Mononuclear cell (primary cell): ENCODE results near the gene SRRM1. TPM values are rescaled to one million over a fixed set of nuclear protein-coding genes. Genes with fewer than 3 reads are reported as not detected.
"Not testable (repeated sequence)": the region's sequence is repeated elsewhere in the genome, so short reads cannot be mapped to it uniquely, and the experiment has no call there.

Experiments
- H3K27me3 ChIP-seq: 2 replicates; pipeline ENCODE4 v1.6.0; 2011; ENCODE audit warnings: low read length, control low read depth; ENCODE audit not compliant: insufficient read depth
- H3K4me1 ChIP-seq: 2 replicates; pipeline ENCODE4 v1.5.1; 2011; ENCODE audit warnings: mild to moderate bottlenecking, low read length, control low read depth; ENCODE audit not compliant: insufficient read depth
- H3K4me3 ChIP-seq: 2 replicates; pipeline ENCODE4 v1.5.1; 2011; ENCODE audit warnings: mild to moderate bottlenecking, low read length, moderate library complexity
- H3K9me3 ChIP-seq: 2 replicates; pipeline ENCODE4 v1.5.1; 2011; ENCODE audit warnings: low read depth, mild to moderate bottlenecking, control low read depth, low read length
- total RNA-seq: library from RNA; depleted of rRNA; stranded (reverse); fragments of >200 nt; gene quantifications from one replicate; pipeline ENCODE4 v1.2.3, GENCODE V29; 2012

The SRRM1 gene
- total RNA-seq, 1 donor: 193 TPM

DNA sequence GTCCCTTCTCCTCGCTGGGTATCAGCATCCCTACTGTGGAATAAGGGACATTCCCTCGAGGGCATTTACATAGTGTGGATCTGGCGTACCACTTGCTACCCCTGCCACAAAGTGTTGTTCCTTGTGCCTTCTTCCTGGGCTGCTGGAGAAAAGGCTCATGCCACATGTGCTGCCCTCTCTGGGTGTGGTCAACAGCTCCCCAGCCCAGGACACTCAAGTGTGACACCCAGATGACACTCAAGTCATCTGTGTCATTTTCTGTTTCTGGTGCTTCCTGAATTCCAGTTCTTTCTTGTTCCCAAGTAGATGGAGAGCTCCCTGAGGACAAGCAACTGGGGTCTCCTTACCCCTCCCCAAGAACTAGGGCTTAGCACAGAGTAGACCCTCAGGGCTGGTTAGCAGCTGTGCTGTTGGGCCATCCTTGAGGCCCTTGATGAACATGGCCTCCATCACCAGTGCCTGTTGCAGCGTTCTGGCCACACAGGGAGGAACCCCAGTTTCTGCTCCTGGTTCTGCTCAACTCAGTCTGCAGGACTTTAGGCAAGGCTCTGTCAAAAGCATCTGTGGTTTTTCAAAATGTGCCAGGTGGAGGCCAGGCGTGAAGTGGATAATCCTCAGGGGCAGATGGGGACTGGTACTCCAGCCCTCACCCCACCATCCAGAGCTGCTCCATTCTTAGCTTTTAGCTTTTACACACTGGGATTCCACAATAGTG is 53.1 kb downstream of the SRRM1 start:
- Histone ChIP-seq H3K4me1 (peaks cover 31% of the 10 kb centered on the region), H3K27me3 (no peaks in the 10 kb centered on the region), H3K4me3 (no peak overlapping the region), H3K9me3 (no peaks in the 10 kb centered on the region)

DNA sequence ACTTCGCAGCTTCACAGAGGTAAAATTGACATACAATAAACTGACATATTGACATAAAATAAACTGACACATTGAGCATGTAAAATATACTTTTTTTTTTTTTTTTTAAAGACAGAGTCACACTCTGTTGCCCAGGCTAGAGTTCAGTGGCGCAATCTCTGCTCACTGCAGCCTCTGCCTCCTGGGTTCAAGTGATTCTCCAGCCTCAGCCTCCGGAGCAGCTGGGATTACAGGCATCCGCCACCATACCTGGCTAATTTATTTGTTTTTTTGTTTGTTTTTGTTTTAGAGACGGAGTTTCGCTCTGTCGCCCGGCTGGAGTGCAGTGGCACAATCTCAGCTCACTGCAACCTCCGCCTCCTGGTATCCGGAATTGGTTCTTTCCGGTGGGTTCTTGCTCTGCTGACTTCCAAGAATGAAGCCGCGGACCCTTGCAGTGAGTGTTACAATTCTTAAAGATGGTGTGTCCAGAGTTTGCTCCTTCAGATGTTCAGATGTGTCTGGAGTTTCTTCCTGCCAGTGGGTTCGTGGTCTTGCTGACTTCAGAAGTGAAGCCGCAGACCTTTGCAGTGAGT is 53.7 kb downstream of the SRRM1 start:
- H3K9me3 ChIP-seq: no peaks in the 10 kb centered on the region

DNA sequence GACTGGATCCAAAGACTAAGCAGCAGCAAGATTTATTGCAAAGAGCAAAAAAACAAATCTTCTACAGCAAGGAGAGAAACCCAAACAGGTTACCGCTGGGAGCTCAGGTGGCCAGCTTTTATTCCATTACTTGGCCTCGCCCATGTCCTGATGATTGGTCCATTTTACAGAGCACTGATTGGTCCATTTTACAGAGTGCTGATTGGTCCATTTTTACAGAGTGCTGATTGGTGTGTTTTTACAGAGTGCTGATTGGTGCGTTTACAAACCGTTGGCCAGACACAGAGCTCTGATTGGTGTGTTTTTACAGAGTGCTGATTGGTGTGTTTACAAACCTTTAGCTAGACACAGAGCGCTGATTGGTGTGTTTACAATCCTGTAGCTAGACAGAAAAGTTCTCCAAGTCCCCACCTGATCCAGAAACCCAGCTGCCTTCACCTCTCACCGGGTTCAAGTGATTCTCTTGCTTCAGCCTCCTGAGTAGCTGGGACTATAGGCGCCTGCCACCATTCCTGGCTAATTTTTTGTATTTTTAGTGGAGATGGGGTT is 54.4 kb downstream of the SRRM1 start:
- H3K4me3 ChIP-seq, H3K27me3 ChIP-seq: not testable (repeated sequence)
- peaks cover 31% of the 10 kb centered on the region for H3K4me1 ChIP-seq

More for the DNA sequence above, 53.7 kb downstream of the SRRM1 start:
- no peak overlapping the region for H3K4me3 ChIP-seq
- no peaks in the 10 kb centered on the region for H3K27me3 ChIP-seq
- peaks cover 31% of the 10 kb centered on the region for H3K4me1 ChIP-seq

DNA sequence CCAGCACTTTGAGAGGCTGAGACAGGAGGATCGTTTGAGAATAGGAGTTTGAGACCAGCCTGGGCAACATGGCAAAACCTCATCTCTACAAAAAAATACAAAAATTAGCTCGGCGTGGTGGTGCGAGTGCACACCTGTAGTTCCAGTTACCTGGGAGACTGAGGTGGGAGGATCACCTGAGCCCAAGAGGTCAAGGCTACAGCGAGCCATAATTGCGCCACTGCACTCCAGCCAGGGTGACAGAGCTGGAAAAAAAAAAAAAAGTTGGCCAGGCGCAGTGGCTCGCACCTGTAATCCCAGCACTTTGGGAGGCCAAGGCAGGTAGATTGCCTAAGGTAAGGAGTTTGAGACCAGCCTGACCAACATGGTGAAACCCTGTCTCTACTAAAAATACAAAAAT is 55.2 kb downstream of the SRRM1 start:
- not testable (repeated sequence) for H3K9me3 ChIP-seq, H3K4me3 ChIP-seq, H3K27me3 ChIP-seq
- H3K4me1 ChIP-seq: peaks cover 31% of the 10 kb centered on the region

More for the DNA sequence above, 54.4 kb downstream of the SRRM1 start:
- H3K9me3 ChIP-seq: not testable (repeated sequence)

DNA sequence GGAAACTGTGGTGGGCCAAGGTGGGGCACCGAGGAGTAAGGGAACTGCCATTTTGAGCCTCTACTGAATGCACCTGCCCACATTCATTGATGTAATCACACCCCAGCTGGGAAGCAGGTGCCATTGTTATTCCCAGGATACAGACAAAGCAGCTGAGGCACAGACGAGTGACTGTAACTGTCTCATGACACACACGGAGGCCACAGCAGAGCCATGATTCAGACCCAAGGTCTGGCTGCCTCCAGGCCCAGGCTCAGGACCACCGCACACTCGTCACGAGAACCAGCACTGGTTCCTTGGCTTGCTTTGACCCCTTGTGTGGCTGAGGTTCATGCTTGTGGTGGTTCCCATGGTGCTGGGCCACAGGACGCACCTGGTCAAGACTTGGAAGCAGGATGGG is 56.5 kb downstream of the SRRM1 start:
- Histone ChIP-seq H3K4me1 (peaks cover 19% of the 10 kb centered on the region), H3K4me3 (no peak overlapping the region), H3K9me3 (no peaks in the 10 kb centered on the region), H3K27me3 (no peaks in the 10 kb centered on the region)

- Histone ChIP-seq H3K9me3 (no peaks in the 10 kb centered on the region), H3K4me3 (no peak overlapping the region), H3K4me1 (peaks cover 14% of the 10 kb centered on the region), H3K27me3 (no peaks in the 10 kb centered on the region)
Observed at GRCh38 chr1:24702511-24703293, 59.6 kb downstream of the SRRM1 start.

GRCh38 chr1:24704411-24705259 is 61.5 kb downstream of the SRRM1 start:
- Histone ChIP-seq H3K27me3 (no peaks in the 10 kb centered on the region), H3K4me3 (no peak overlapping the region), H3K9me3 (no peaks in the 10 kb centered on the region), H3K4me1 (peaks cover 22% of the 10 kb centered on the region)

DNA sequence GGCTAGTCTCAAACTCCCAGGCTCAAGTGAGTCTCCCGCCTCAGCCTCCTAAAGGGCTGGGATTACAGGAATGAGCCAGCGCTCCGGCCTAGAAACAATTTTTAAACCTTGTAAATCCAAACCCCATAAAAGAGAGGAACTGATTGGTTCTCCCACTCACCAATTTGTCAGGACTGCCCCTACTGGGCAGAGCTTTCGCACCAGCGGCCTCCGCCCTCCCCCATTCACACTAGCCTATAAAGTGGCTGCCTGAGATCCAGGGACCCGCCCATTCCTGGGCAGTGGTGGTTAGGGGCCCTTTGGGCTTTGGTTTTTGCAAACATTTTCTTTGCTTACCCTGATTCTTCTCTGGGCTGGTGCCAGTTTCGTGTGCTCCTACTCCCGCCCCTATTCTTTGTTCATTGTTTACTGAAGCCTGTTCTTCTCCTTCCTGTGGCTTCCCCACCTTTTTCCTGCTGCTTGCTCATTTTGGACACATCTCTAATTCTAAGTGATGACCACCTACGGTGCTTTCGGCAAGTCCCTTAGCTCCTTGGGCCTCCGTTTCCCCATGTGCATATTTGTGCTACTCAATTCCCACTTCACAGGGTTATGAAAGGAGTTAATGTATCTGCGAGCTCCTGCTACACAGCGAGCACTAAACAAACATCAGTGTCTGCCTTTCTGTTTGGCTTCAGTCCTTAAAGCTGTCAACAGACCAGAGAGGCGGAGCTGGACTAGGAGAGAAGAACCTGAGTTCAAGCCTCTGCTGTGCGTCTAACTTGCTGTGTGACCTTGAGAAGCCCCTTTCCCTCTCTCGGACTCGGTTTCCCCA is 62.4 kb downstream of the SRRM1 start:
- H3K9me3 ChIP-seq: no peaks in the 10 kb centered on the region
- H3K4me3 ChIP-seq: no peak overlapping the region
- peaks cover 30% of the 10 kb centered on the region for H3K4me1 ChIP-seq
- H3K27me3 ChIP-seq: no peaks in the 10 kb centered on the region

GRCh38 chr1:24706074-24706389 is 62.9 kb downstream of the SRRM1 start:
- H3K9me3 ChIP-seq: not testable (repeated sequence)

DNA sequence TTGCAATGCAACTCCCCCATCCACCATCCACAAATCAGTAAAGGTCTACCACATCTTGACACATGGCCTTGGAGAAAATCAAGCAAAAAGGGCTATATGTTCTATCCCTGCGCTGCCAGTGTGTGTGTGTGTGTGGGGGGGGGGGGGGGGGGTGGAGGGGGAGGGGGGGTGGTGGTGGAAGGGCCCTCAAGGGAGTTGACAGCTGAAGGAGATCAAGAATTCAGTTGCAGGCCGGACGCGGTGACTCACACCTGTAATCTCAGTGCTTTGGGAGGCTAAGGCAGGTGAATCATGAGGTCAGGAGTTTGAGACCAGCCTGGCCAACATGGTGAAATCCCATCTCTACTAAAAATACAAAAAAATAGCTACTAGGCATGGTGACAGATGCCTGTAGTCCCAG is 64.6 kb downstream of the SRRM1 start:
- H3K9me3 ChIP-seq: no peaks in the 10 kb centered on the region
- H3K27me3 ChIP-seq: no peaks in the 10 kb centered on the region
- H3K4me3 ChIP-seq: no peak overlapping the region
- peaks cover 33% of the 10 kb centered on the region for H3K4me1 ChIP-seq

More at GRCh38 chr1:24706074-24706389, 62.9 kb downstream of the SRRM1 start:
- peaks cover 33% of the 10 kb centered on the region for H3K4me1 ChIP-seq
- not testable (repeated sequence) for H3K4me3 ChIP-seq, H3K27me3 ChIP-seq

DNA sequence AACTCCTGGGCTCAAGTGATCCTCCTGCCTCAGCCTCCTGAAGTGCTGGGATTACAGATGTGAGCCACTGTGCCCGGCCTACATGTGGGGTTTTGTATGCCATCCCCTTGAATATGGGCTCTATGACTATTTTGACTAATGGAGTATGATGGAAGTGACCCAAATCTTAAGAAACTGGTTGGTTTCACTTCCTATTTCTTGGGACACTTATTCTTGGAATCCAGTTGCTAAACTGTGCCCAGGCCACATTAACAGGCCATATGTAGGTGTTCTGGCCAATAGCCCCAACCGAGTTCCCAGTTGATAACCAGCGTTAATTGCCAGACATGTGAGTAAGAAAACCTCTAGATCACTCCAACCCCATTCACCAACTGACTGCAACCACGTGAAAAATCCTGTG is 65.8 kb downstream of the SRRM1 start:
- Histone ChIP-seq H3K9me3 (no peaks in the 10 kb centered on the region), H3K4me1 (peaks cover 33% of the 10 kb centered on the region), H3K4me3 (no peak overlapping the region), H3K27me3 (no peaks in the 10 kb centered on the region)

DNA sequence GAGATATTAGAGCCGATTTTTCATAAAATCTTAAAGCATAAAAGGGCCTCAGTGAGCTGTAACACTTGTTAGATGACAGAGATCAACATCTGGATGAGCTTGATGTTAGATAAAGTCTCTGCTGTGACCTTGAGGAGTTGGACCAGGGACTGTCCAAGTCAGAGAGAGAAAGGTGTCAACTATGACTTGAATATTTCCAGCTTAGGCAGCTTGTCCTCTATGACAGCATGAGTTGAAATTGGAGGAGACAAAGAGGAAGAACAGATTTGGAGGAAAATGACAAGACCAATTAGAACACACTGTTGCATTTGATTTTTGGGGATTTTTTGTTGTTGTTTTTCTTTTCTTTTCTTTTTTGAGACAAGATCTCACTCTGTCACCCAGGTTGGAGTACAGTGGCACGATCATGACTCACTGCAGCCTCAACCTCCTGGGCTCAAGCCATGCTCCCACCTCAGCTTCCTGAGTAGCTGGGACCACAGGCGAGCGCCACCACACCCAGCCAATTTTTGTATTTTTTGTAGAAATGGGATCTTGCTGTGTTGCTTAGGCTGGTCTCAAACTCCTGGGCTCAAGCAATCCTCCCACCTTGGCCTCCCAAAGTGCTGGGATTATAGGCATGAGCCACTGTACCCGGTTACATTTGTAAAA is 66.8 kb downstream of the SRRM1 start:
- Histone ChIP-seq H3K4me1 (peaks cover 30% of the 10 kb centered on the region), H3K4me3 (no peak overlapping the region), H3K27me3 (no peaks in the 10 kb centered on the region), H3K9me3 (no peaks in the 10 kb centered on the region)

GRCh38 chr1:24711329-24711728 is 68.2 kb downstream of the SRRM1 start:
- Histone ChIP-seq H3K9me3 (no peaks in the 10 kb centered on the region), H3K4me1 (peaks cover 20% of the 10 kb centered on the region), H3K27me3 (no peaks in the 10 kb centered on the region), H3K4me3 (no peak overlapping the region)

- no peaks in the 10 kb centered on the region for H3K9me3 ChIP-seq
- H3K4me1 ChIP-seq: peaks cover 21% of the 10 kb centered on the region
- no peaks in the 10 kb centered on the region for H3K27me3 ChIP-seq
- no peak overlapping the region for H3K4me3 ChIP-seq
Observed at GRCh38 chr1:24713176-24713575, 70.1 kb downstream of the SRRM1 start.
